ENCODE measurements around the gene CNOT6L.

GRCh38 chr4:77854431-77855111 lies 35.4 kb upstream of the CNOT6L start:
- TF ChIP-seq, protein P1, sequence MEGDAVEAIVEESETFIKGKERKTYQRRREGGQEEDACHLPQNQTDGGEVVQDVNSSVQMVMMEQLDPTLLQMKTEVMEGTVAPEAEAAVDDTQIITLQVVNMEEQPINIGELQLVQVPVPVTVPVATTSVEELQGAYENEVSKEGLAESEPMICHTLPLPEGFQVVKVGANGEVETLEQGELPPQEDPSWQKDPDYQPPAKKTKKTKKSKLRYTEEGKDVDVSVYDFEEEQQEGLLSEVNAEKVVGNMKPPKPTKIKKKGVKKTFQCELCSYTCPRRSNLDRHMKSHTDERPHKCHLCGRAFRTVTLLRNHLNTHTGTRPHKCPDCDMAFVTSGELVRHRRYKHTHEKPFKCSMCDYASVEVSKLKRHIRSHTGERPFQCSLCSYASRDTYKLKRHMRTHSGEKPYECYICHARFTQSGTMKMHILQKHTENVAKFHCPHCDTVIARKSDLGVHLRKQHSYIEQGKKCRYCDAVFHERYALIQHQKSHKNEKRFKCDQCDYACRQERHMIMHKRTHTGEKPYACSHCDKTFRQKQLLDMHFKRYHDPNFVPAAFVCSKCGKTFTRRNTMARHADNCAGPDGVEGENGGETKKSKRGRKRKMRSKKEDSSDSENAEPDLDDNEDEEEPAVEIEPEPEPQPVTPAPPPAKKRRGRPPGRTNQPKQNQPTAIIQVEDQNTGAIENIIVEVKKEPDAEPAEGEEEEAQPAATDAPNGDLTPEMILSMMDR (IDR thresholded peaks at IDR 0.05), result no peak
- no peak for TF ChIP-seq POLR2A (IDR thresholded peaks at IDR 0.05)
